Measurements from ENCODE around the gene CCDC71L.
"Not testable (repeated sequence)": the region's sequence is repeated elsewhere in the genome, so short reads cannot be mapped to it uniquely, and the experiment has no call there.

The CCDC71L gene

DNA sequence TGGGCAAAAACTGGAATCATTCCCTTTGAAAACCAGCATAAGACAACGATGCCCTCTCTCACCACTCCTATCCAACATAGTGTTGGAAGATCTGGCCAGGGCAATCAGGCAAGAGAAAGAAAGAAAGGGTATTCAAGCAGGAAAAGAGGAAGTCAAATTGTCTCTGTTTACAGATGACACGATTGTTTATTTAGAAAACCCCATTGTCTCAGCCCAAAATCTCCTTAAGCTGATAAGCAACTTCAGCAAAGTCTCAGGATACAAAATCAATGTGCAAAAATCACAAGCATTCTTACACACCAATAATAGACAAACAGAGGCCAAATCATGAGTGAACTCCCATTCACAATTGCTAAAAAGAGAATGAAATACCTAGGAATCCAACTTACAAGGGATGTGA lies 15.5 kb upstream of the CCDC71L start:
- not testable (repeated sequence) for H3K9ac ChIP-seq (ENCODE audit: low read depth, low read length); H3K36me3 ChIP-seq (ENCODE audit: control insufficient read depth, insufficient read depth, low read length); H3K9me3 ChIP-seq (ENCODE audit: control insufficient read depth, insufficient read depth, low read length); H3K27me3 ChIP-seq (ENCODE audit: control insufficient read depth, insufficient read depth, low read length); H3K4me1 ChIP-seq (ENCODE audit: control insufficient read depth, insufficient read depth, low read length); H3K4me3 ChIP-seq (ENCODE audit: low read depth, low read length)

DNA sequence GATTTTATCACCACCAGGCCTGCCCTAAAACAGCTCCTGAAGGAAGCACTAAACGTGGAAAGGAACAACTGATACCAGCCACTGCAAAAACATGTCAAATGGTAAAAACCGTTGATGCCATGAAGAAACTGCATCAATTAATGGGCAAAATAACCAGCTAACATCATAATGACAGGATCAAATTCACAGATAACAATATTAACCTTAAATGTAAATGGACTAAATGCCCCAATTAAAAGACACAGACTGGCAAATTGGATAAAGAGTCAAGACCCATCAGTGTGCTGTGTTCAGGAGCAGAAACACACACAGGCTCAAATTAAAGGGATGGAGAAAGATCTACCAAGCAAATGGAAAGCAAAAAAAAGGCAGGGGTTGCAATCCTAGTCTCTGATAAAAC lies 12.7 kb upstream of the CCDC71L start:
- not testable (repeated sequence) for H3K27me3 ChIP-seq (ENCODE audit: control insufficient read depth, insufficient read depth, low read length); H3K36me3 ChIP-seq (ENCODE audit: control insufficient read depth, insufficient read depth, low read length); H3K9ac ChIP-seq (ENCODE audit: low read depth, low read length); H3K4me1 ChIP-seq (ENCODE audit: control insufficient read depth, insufficient read depth, low read length); H3K4me3 ChIP-seq (ENCODE audit: low read depth, low read length); H3K9me3 ChIP-seq (ENCODE audit: control insufficient read depth, insufficient read depth, low read length)

DNA sequence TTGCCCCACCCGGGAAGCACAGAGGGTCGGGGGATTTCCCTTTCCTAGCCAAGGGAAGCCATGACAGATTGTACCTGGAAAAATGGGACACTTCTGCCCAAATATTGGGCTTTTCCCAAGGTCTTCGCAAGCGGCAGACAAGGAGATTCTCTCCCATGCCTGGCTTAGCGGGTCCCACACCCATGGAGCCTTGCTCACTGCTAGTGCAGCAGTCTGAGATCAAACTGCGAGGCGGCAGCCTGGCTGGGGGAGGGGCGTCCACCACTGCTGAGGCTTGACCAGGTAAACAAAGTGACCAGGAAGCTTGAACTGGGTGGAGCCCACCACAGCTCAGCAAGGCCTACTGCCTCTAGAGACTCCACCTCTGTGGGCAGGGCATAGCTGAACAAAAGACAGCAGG lies 11.0 kb upstream of the CCDC71L start:
- H3K9me3 ChIP-seq (ENCODE audit: control insufficient read depth, insufficient read depth, low read length); H3K9ac ChIP-seq (ENCODE audit: low read depth, low read length); H3K36me3 ChIP-seq (ENCODE audit: control insufficient read depth, insufficient read depth, low read length); H3K4me1 ChIP-seq (ENCODE audit: control insufficient read depth, insufficient read depth, low read length); H3K27me3 ChIP-seq (ENCODE audit: control insufficient read depth, insufficient read depth, low read length); H3K4me3 ChIP-seq (ENCODE audit: low read depth, low read length): not testable (repeated sequence)

DNA sequence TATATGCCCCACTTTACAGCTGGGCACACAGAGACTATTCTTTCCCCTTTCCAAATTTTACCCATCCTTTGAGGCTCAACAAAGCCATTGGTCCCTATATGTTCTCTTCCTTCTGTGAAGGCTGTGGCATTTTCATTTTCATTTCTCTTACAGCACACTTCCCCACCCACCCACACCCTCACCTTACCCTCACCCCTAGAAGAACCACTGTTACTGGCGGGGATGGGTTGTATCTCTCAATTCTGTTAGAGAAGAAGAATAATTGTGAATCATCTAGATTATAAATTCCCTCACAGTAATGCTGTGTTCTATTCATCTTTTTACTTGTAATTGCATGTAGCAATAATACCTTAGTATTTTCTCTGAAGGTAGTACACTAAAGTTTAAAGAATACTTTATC lies 10.2 kb upstream of the CCDC71L start:
- Histone ChIP-seq H3K27me3 (ENCODE audit: control insufficient read depth, insufficient read depth, low read length) (no peaks in the 10 kb centered on the region), H3K4me1 (ENCODE audit: control insufficient read depth, insufficient read depth, low read length) (no peaks in the 10 kb centered on the region), H3K4me3 (ENCODE audit: low read depth, low read length) (no peak overlapping the region), H3K36me3 (ENCODE audit: control insufficient read depth, insufficient read depth, low read length) (no peaks in the 10 kb centered on the region), H3K9me3 (ENCODE audit: control insufficient read depth, insufficient read depth, low read length) (no peaks in the 10 kb centered on the region), H3K9ac (ENCODE audit: low read depth, low read length) (no peak overlapping the region)

DNA sequence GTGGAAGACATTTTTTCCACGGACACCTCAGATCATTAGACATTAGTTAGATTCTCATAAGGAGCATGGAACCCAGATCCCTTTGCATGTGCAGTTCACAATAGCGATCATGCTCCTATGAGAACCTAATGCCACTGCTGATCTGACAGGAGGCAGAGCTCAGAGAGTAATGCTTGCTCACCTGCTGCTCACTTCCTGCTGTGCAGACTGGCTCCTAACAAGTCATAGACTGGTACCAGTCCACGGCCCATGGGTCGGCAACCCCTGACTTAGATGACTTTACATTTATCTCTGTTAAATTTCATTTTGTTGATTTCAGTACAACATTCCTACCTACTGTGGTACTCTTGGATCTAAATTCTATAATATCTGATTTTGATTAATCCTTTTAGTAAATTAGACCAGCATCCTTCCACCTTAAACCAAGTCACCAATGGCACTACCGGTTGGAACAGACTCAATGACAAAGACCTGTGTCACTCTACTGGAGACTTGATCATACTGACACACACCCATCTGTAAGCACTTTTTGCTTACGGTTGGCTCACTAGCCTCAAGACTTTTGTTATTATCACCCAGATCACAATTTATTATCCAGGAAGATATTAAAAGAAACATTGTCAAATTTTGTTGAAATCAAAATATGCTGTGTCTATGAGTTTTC lies 8.0 kb upstream of the CCDC71L start:
- no peaks in the 10 kb centered on the region for H3K27me3 ChIP-seq (ENCODE audit: control insufficient read depth, insufficient read depth, low read length)
- no peak overlapping the region for H3K4me3 ChIP-seq (ENCODE audit: low read depth, low read length)
- no peaks in the 10 kb centered on the region for H3K4me1 ChIP-seq (ENCODE audit: control insufficient read depth, insufficient read depth, low read length)
- no peaks in the 10 kb centered on the region for H3K36me3 ChIP-seq (ENCODE audit: control insufficient read depth, insufficient read depth, low read length)
- H3K9ac ChIP-seq (ENCODE audit: low read depth, low read length), result no peak overlapping the region
- no peaks in the 10 kb centered on the region for H3K9me3 ChIP-seq (ENCODE audit: control insufficient read depth, insufficient read depth, low read length)

DNA sequence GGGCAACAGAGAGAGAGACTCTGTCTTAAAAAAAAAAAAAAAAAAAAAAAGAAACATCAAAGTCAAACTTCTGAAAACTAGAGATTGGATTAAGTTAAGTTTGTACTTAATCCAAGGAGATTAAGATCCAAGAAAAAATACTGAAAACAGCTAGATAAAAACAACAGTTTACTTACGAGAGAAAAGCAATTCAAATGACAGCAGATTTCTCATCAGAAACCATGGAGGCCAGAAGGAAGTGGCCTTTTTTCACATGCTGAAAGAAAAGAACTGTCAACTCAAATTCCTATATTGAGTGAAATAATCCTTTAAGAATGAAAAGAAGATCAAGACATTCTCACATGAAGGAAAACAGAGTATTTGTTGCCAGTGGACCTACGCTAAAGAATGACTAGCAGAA lies 5.4 kb upstream of the CCDC71L start:
- Histone ChIP-seq H3K27me3 (ENCODE audit: control insufficient read depth, insufficient read depth, low read length) (no peaks in the 10 kb centered on the region), H3K4me1 (ENCODE audit: control insufficient read depth, insufficient read depth, low read length) (no peaks in the 10 kb centered on the region), H3K36me3 (ENCODE audit: control insufficient read depth, insufficient read depth, low read length) (no peaks in the 10 kb centered on the region), H3K9me3 (ENCODE audit: control insufficient read depth, insufficient read depth, low read length) (no peaks in the 10 kb centered on the region), H3K9ac (ENCODE audit: low read depth, low read length) (no peak overlapping the region), H3K4me3 (ENCODE audit: low read depth, low read length) (no peak overlapping the region)

DNA sequence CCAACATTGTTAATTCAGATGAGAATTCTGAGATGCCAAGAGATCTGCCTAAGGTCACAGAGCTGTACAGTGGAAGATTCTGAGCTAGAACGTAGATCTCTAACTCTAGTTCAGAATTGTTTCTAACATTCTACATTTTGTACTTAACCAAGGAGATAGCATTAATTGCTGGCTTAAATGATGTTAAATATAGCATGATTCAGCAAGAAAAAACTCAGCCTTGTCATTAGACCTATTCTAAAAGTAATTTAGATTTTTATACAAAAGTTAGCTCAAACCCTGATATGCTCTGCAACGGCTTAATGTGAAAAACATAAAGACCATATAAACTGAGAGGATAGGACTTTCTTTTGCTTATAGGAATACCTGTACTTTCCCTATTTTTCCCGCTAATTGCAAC lies 3.4 kb upstream of the CCDC71L start:
- Histone ChIP-seq H3K4me3 (ENCODE audit: low read depth, low read length) (no peak overlapping the region), H3K27me3 (ENCODE audit: control insufficient read depth, insufficient read depth, low read length) (no peaks in the 10 kb centered on the region), H3K4me1 (ENCODE audit: control insufficient read depth, insufficient read depth, low read length) (no peaks in the 10 kb centered on the region), H3K9me3 (ENCODE audit: control insufficient read depth, insufficient read depth, low read length) (no peaks in the 10 kb centered on the region), H3K9ac (ENCODE audit: low read depth, low read length) (no peak overlapping the region), H3K36me3 (ENCODE audit: control insufficient read depth, insufficient read depth, low read length) (no peaks in the 10 kb centered on the region)

DNA sequence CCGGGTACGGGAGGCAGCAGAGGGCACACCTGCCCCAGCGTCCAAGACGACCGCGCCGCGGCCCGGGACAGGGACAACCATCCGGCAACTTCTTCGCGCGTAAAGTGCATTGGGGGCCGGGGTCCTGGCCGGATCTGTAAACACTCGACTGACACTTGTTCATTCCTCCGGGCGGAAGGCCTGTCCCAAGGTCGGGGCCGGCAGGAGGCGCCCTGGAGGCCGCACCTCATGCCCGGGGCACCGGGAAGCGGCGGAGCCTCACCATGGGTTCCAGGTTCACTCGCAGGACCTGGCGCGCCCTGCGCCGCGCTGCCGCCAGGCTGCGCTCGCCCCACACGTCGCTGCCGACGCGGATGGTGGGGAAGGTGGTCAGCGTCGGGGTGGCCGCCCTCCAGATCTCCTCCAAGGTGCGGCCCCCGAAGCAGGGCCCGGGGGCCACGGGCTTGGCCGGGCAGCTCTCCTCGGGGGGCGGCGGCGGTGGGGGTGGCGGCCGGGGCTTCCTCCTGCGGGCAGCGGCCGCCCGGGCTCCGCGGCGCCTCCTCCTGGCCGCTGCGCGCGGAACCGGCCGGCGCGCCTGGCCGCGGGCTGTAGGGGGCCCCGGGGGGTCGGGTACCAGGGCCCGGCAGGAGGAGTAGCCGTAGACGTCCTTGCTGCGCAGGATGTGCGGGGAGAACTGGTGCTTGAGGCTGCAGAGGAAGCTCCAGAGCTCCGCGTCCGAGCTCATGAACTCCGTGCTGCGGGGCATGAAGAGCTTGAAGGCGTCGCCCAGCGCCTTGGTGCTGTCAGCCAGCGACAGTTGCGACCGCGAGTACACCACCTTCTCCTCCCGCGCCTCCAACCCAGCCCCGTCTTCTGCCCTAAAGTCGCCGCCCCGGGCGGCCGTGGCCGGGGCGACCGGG lies 746 bp downstream of the CCDC71L start:
- H3K27me3 ChIP-seq (ENCODE audit: control insufficient read depth, insufficient read depth, low read length), result no peaks in the 10 kb centered on the region
- H3K9ac ChIP-seq (ENCODE audit: low read depth, low read length), result peak overlapping the region; percentile 87
- H3K4me3 ChIP-seq (ENCODE audit: low read depth, low read length), result peak overlapping the region; percentile 90
- no peaks in the 10 kb centered on the region for H3K36me3 ChIP-seq (ENCODE audit: control insufficient read depth, insufficient read depth, low read length)
- H3K9me3 ChIP-seq (ENCODE audit: control insufficient read depth, insufficient read depth, low read length), result no peaks in the 10 kb centered on the region
- H3K4me1 ChIP-seq (ENCODE audit: control insufficient read depth, insufficient read depth, low read length), result no peaks in the 10 kb centered on the region

DNA sequence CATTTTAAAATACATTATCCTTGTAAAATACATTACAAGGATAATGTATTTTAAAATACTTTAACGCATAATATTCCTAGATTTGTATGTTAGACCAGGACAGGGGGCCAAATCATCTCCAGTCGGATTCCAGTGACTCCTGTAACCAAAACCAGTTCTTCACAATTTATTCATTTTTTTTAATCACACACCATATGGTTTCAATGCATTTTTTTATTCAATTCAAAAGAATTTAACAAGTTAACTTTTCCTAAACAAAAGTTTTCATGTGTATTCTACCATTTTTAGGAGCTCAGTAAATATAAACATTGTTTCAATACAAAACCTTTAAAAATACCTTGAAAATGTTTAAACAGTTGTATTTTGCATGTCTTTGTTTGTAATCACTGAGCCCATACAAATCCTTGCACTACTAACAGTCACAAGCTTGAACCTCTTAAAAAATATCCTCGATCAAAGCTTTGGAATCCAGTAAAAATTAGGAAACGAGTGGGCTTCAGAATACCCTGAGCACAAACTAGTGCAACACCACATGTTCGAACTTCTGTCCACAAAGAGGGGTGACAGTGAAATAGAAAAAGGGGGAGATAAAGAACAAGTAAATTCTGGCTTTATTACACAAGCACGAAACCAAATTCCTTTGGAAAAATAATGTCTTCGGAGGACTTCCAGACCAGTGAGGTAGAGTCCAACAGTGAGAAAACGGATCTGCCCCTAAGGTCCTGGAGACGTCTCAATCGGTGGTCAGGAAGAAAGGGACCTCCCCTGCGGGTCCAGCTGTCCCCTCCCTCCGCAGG lies 1.6 kb downstream of the CCDC71L start:
- Histone ChIP-seq H3K9ac (ENCODE audit: low read depth, low read length) (peak overlapping the region; percentile 68), H3K36me3 (ENCODE audit: control insufficient read depth, insufficient read depth, low read length) (no peaks in the 10 kb centered on the region), H3K4me1 (ENCODE audit: control insufficient read depth, insufficient read depth, low read length) (no peaks in the 10 kb centered on the region)

DNA sequence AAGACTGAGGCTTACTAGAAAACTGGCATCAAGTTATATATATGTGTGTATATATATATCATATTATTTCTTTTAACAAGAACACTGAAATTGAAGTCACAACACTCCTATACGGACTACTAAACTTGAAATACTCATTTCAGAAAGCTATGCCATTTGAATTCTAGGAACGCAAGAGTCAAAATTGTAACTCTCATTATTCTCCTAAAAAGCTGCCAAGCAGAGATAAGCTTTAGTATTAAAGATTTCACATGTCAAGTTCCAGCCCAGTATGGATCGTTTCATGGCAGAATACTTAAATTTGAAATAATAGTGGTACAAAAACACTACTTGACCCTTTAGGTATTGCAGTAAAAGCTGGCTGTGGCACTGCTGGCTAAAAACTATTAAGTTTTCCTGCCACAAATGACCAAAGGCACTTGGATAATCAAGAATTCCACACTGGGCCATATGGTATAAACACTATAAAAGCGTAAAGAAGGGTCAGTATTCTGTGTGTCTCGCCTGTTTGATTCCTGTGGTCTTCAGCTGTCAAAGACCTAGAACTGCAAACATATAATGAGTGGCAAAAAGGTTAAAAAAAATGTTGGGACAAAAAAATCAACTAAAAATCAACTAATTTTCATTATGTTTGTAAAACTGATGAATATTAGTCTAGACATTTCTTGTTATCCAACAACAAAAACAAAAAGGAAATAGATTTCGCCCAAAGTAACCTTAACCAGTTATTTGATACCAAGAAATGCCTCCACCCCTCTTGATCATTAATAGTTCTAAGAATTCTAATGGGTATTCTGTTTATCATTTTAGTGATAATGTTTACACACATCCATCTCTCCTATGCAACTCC lies 2.4 kb downstream of the CCDC71L start:
- Histone ChIP-seq H3K36me3 (ENCODE audit: control insufficient read depth, insufficient read depth, low read length) (no peaks in the 10 kb centered on the region), H3K9me3 (ENCODE audit: control insufficient read depth, insufficient read depth, low read length) (no peaks in the 10 kb centered on the region), H3K9ac (ENCODE audit: low read depth, low read length) (no peak overlapping the region), H3K4me3 (ENCODE audit: low read depth, low read length) (peak overlapping the region; percentile 83), H3K27me3 (ENCODE audit: control insufficient read depth, insufficient read depth, low read length) (no peaks in the 10 kb centered on the region), H3K4me1 (ENCODE audit: control insufficient read depth, insufficient read depth, low read length) (no peaks in the 10 kb centered on the region)

More for the DNA sequence above, 1.6 kb downstream of the CCDC71L start:
- Histone ChIP-seq H3K27me3 (ENCODE audit: control insufficient read depth, insufficient read depth, low read length) (no peaks in the 10 kb centered on the region), H3K9me3 (ENCODE audit: control insufficient read depth, insufficient read depth, low read length) (no peaks in the 10 kb centered on the region), H3K4me3 (ENCODE audit: low read depth, low read length) (peak overlapping the region; percentile 83)
